IPS DF 6.9 (cell line): Measurements from ENCODE around the gene GFER.
"Not testable (repeated sequence)": the region's sequence is repeated elsewhere in the genome, so short reads cannot be mapped to it uniquely, and the experiment has no call there.

Source experiments
- DNase-seq: peaks from one replicate; pipeline ENCODE4 v3.0.0-alpha.2; 2013; ENCODE audit warnings: low read depth, low spot score
- H3K27ac ChIP-seq: one replicate; pipeline ENCODE4 v1.5.1; 2013; ENCODE audit warnings: low read length, control low read depth
- H3K27me3 ChIP-seq: 2 replicates; pipeline ENCODE4 v1.6.1; 2013; ENCODE audit warnings: mild to moderate bottlenecking, low read length; ENCODE audit not compliant: control insufficient read depth, insufficient read depth
- H3K36me3 ChIP-seq: 2 replicates; pipeline ENCODE4 v1.6.1; 2013; ENCODE audit warnings: low read length; ENCODE audit not compliant: control insufficient read depth, insufficient read depth
- H3K4me1 ChIP-seq: 2 replicates; pipeline ENCODE4 v1.6.1; 2013; ENCODE audit warnings: low read length; ENCODE audit not compliant: control insufficient read depth, insufficient read depth
- H3K4me3 ChIP-seq: 2 replicates; pipeline ENCODE4 v1.5.1; 2013; ENCODE audit warnings: mild to moderate bottlenecking, low read length
- H3K9me3 ChIP-seq: 2 replicates; pipeline ENCODE4 v1.6.1; 2013; ENCODE audit warnings: low read length, inconsistent platforms; ENCODE audit not compliant: control insufficient read depth, insufficient read depth
- WGBS: extraction: QIAGEN DNeasy Blood & Tissue Kit; methylation state at CpG from one replicate; pipeline ENCODE4 v1.1.7; 2013; ENCODE audit warnings: mixed read lengths, missing lambda C conversion rate; ENCODE audit not compliant: insufficient read length, insufficient coverage; 5-methylcytosine and 5-hydroxymethylcytosine counted together

Gene GFER

GRCh38 chr16:2028620-2029220 is 44.7 kb downstream of the GFER start:
- H3K4me3 ChIP-seq = no peak overlapping the region
- DNase-seq = no peak
- no peaks in the 10 kb centered on the region for H3K9me3 ChIP-seq
- H3K27me3 ChIP-seq = peaks cover 3% of the 10 kb centered on the region; the same call in 1 of the 2 replicates
- WGBS = no CpG with 5 or more reads among the region's 18 CpGs
- H3K36me3 ChIP-seq = no peaks in the 10 kb centered on the region
- peaks cover 5% of the 10 kb centered on the region for H3K4me1 ChIP-seq
- no peak overlapping the region for H3K27ac ChIP-seq

- peaks cover 5% of the 10 kb centered on the region for H3K4me1 ChIP-seq
- no peak overlapping the region for H3K4me3 ChIP-seq
- H3K9me3 ChIP-seq = no peaks in the 10 kb centered on the region
- no peak for DNase-seq
- no peaks in the 10 kb centered on the region for H3K36me3 ChIP-seq
- H3K27ac ChIP-seq = no peak overlapping the region
- H3K27me3 ChIP-seq = peaks cover 3% of the 10 kb centered on the region; the same call in 1 of the 2 replicates
- WGBS = no CpG with 5 or more reads among the region's 22 CpGs
Measured at GRCh38 chr16:2029350-2029749, 45.4 kb downstream of the GFER start.

GRCh38 chr16:2030036-2030435 is 46.0 kb downstream of the GFER start:
- no CpG with 5 or more reads among the region's 11 CpGs for whole genome bisulfite sequencing
- H3K27me3 ChIP-seq = peaks cover 3% of the 10 kb centered on the region; the same call in 1 of the 2 replicates
- no peaks in the 10 kb centered on the region for H3K9me3 ChIP-seq
- H3K4me1 ChIP-seq = peaks cover 5% of the 10 kb centered on the region
- H3K36me3 ChIP-seq = no peaks in the 10 kb centered on the region
- no peak for DNase-seq
- H3K4me3 ChIP-seq = no peak overlapping the region
- H3K27ac ChIP-seq = no peak overlapping the region

- peaks cover 3% of the 10 kb centered on the region; the same call in 1 of the 2 replicates for H3K27me3 ChIP-seq
- no peak for DNase-seq
- H3K9me3 ChIP-seq = no peaks in the 10 kb centered on the region
- H3K4me1 ChIP-seq = peaks cover 7% of the 10 kb centered on the region
- WGBS = no CpG with 5 or more reads among the region's 11 CpGs
- no peaks in the 10 kb centered on the region for H3K36me3 ChIP-seq
- no peak overlapping the region for H3K4me3 ChIP-seq
- no peak overlapping the region for H3K27ac ChIP-seq
Measured at GRCh38 chr16:2031081-2031577, 47.1 kb downstream of the GFER start.

GRCh38 chr16:2032285-2033056 is 48.5 kb downstream of the GFER start:
- Histone ChIP-seq H3K27me3 (peaks cover 1% of the 10 kb centered on the region; the same call in 1 of the 2 replicates), H3K9me3 (no peaks in the 10 kb centered on the region), H3K27ac (no peak overlapping the region), H3K4me1 (peaks cover 6% of the 10 kb centered on the region), H3K4me3 (no peak overlapping the region), H3K36me3 (no peaks in the 10 kb centered on the region; the same call in 1 of the 2 replicates)
- no CpG with 5 or more reads among the region's 15 CpGs for WGBS
- no peak for DNase-seq

GRCh38 chr16:2033057-2033908 is 49.3 kb downstream of the GFER start:
- peaks cover 4% of the 10 kb centered on the region; the same call in 1 of the 2 replicates for H3K4me1 ChIP-seq

GRCh38 chr16:2033909-2034695 is 50.1 kb downstream of the GFER start:
- H3K9me3 ChIP-seq, H3K27me3 ChIP-seq, H3K36me3 ChIP-seq, H3K27ac ChIP-seq, H3K4me3 ChIP-seq, DNase-seq, H3K4me1 ChIP-seq: not testable (repeated sequence)
- no CpG with 5 or more reads among the region's 32 CpGs for WGBS

More at GRCh38 chr16:2033057-2033908, 49.3 kb downstream of the GFER start:
- Histone ChIP-seq H3K4me3 (no peak overlapping the region), H3K27me3 (no peaks in the 10 kb centered on the region), H3K27ac (no peak overlapping the region), H3K9me3 (no peaks in the 10 kb centered on the region), H3K36me3 (no peaks in the 10 kb centered on the region; the same call in 1 of the 2 replicates)
- DNase-seq = no peak
- WGBS = no CpG with 5 or more reads among the region's 37 CpGs

GRCh38 chr16:2034696-2035430 is 50.9 kb downstream of the GFER start:
- Histone ChIP-seq H3K4me1 (peaks cover 4% of the 10 kb centered on the region; the same call in 1 of the 2 replicates), H3K27me3 (no peaks in the 10 kb centered on the region), H3K27ac (no peak overlapping the region), H3K4me3 (no peak overlapping the region), H3K9me3 (no peaks in the 10 kb centered on the region), H3K36me3 (no peaks in the 10 kb centered on the region; the same call in 1 of the 2 replicates)
- WGBS = no CpG with 5 or more reads among the region's 17 CpGs
- no peak for DNase-seq

- Histone ChIP-seq H3K4me1 (0 out of 2 replicates have a peak, but pooled peaks cover 2% of the 10 kb centered on the region), H3K9me3 (no peaks in the 10 kb centered on the region), H3K4me3 (no peak overlapping the region), H3K27ac (no peak overlapping the region), H3K27me3 (no peaks in the 10 kb centered on the region), H3K36me3 (no peaks in the 10 kb centered on the region; the same call in 1 of the 2 replicates)
- WGBS = no CpG with 5 or more reads among the region's 34 CpGs
- DNase-seq = no peak
Measured at GRCh38 chr16:2035431-2036199, 51.6 kb downstream of the GFER start.
